GM12873 (cell line): ENCODE measurements around the gene SPATA20.

Experiments
- TF ChIP-seq, protein P1 (sequence below): IDR thresholded peaks from 2 replicates; pipeline ENCODE4 v1.5.1; 2012; ENCODE audit warnings: low read depth, mild to moderate bottlenecking, moderate library complexity, low read length, control low read depth; ENCODE audit not compliant: insufficient read depth; ENCODE audit errors: missing control alignments

Gene SPATA20

GRCh38 chr17:50505591-50506130 lies 41.3 kb upstream of the SPATA20 start:
- TF ChIP-seq, protein P1, sequence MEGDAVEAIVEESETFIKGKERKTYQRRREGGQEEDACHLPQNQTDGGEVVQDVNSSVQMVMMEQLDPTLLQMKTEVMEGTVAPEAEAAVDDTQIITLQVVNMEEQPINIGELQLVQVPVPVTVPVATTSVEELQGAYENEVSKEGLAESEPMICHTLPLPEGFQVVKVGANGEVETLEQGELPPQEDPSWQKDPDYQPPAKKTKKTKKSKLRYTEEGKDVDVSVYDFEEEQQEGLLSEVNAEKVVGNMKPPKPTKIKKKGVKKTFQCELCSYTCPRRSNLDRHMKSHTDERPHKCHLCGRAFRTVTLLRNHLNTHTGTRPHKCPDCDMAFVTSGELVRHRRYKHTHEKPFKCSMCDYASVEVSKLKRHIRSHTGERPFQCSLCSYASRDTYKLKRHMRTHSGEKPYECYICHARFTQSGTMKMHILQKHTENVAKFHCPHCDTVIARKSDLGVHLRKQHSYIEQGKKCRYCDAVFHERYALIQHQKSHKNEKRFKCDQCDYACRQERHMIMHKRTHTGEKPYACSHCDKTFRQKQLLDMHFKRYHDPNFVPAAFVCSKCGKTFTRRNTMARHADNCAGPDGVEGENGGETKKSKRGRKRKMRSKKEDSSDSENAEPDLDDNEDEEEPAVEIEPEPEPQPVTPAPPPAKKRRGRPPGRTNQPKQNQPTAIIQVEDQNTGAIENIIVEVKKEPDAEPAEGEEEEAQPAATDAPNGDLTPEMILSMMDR, result no peak

DNA sequence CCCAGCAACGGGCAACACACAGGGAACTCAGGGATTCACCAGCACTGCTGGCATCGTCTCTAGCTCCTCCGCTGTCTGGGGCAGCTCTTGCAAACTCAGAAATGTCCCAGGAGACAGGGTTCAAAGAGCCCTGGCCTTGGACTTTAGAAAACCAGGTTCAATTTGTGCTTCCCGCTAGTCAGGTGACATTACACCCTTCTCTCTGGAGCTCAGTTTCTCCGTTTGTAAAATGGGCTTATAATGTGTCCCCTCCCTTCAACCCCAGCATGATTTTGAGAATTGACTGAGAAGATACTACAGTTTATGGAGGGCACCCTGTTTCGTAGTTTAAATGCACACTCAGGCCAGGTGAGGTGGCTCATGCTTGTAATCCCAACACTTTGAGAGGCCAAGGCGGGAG lies 40.7 kb upstream of the SPATA20 start:
- TF ChIP-seq, protein P1, result no peak

GRCh38 chr17:50507871-50508572 lies 39.0 kb upstream of the SPATA20 start, which contains the start of gene MYCBPAP:
MYCBPAP (plus strand) TSS chr17:50508439; CDS start chr17:50508675, 236 bp downstream.
- TF ChIP-seq, protein P1, result peak; percentile 33

GRCh38 chr17:50508573-50509460 lies 38.2 kb upstream of the SPATA20 start:
- TF ChIP-seq, protein P1, result no peak

GRCh38 chr17:50511058-50511457 lies 35.9 kb upstream of the SPATA20 start:
- TF ChIP-seq, protein P1, result no peak

- TF ChIP-seq, protein P1, result no peak
Observed at GRCh38 chr17:50513495-50513894, 33.5 kb upstream of the SPATA20 start.

- TF ChIP-seq, protein P1, result no peak
Observed at GRCh38 chr17:50514388-50514787, 32.6 kb upstream of the SPATA20 start.
